Keratinocyte (primary cell): ENCODE data around the gene FGF7. TPM values are rescaled to one million over a fixed set of nuclear protein-coding genes. Genes with fewer than 3 reads are reported as not detected.

Experiments
- DNase-seq: peaks from one replicate; pipeline ENCODE4 v3.0.0-alpha.2; 2011; ENCODE audit warnings: low read depth, missing footprints, low spot score
- FAIRE-seq: peaks from 2 replicates; lab custom pipeline; 2011; peaks lifted over from hg19 to GRCh38; lab: Jason Lieb, UNC
- H2AFZ ChIP-seq: 2 replicates; pipeline ENCODE4 v1.6.0; 2012; ENCODE audit warnings: low read length, control low read depth, inconsistent platforms; ENCODE audit not compliant: control insufficient read depth
- H3K27ac ChIP-seq: 2 replicates; pipeline ENCODE4 v1.5.1; 2011; ENCODE audit warnings: low read length; ENCODE audit not compliant: control insufficient read depth, insufficient read depth
- H3K27me3 ChIP-seq: 3 replicates; pipeline ENCODE4 v1.6.0; 2011; ENCODE audit warnings: low read length; ENCODE audit not compliant: control insufficient read depth, insufficient read depth; ENCODE audit errors: extremely low read depth
- H3K36me3 ChIP-seq, 2 experiments: 2 replicates in 1 of 2; 3 replicates in 1 of 2; pipeline ENCODE4 v1.5.1; 2011; ENCODE audit warnings: low read length in 2 of 2, mild to moderate bottlenecking in 1 of 2; ENCODE audit not compliant: control insufficient read depth in 2 of 2, insufficient read depth in 2 of 2; ENCODE audit errors: extremely low read depth in 1 of 2
- H3K4me1 ChIP-seq: 3 replicates; pipeline ENCODE4 v1.5.1; 2011; ENCODE audit warnings: low read length; ENCODE audit not compliant: control insufficient read depth, insufficient read depth; ENCODE audit errors: extremely low read depth
- H3K4me2 ChIP-seq: 3 replicates; pipeline ENCODE4 v1.6.0; 2011; ENCODE audit warnings: low read depth, low read length; ENCODE audit not compliant: control insufficient read depth, insufficient read depth; ENCODE audit errors: extremely low read depth
- H3K4me3 ChIP-seq, 3 experiments: fragments of 200-600 bp in 1 of 3; sonication (generic) in 1 of 3; 2 replicates in 2 of 3; 3 replicates in 1 of 3; pipeline ENCODE4 v1.5.1; 2011 to 2016; ENCODE audit warnings: low read length in 3 of 3, mild to moderate bottlenecking in 3 of 3, control low read depth in 2 of 3, inconsistent platforms in 1 of 3, low read depth in 1 of 3, mixed read lengths in 1 of 3, mixed run types in 1 of 3, moderate library complexity in 1 of 3; ENCODE audit not compliant: control insufficient read depth in 2 of 3, insufficient read depth in 2 of 3; ENCODE audit errors: extremely low read depth in 1 of 3
- H3K79me2 ChIP-seq: 2 replicates; pipeline ENCODE4 v1.6.0; 2012; ENCODE audit warnings: low read length; ENCODE audit not compliant: control insufficient read depth, insufficient read depth
- H3K9ac ChIP-seq: 3 replicates; pipeline ENCODE4 v1.6.0; 2011; ENCODE audit warnings: low read length; ENCODE audit not compliant: control insufficient read depth, insufficient read depth; ENCODE audit errors: extremely low read depth
- H3K9me1 ChIP-seq: 3 replicates; pipeline ENCODE4 v1.6.0; 2011; ENCODE audit warnings: low read length; ENCODE audit not compliant: control insufficient read depth, insufficient read depth; ENCODE audit errors: extremely low read depth
- H3K9me3 ChIP-seq: 2 replicates; pipeline ENCODE4 v1.5.1; 2012; ENCODE audit warnings: low read depth, low read length; ENCODE audit not compliant: control insufficient read depth
- H4K20me1 ChIP-seq: 3 replicates; pipeline ENCODE4 v1.6.0; 2011; ENCODE audit warnings: low read length; ENCODE audit not compliant: control insufficient read depth, insufficient read depth; ENCODE audit errors: extremely low read depth
- CTCF ChIP-seq, 3 experiments: IDR thresholded peaks in 1 of 3; conservative IDR thresholded peaks in 1 of 3; optimal IDR thresholded peaks in 1 of 3; 2 replicates in 2 of 3; 3 replicates in 1 of 3; pipeline versions ENCODE3 to v1.5.1; 2011; ENCODE audit warnings: low read length in 3 of 3, mild to moderate bottlenecking in 3 of 3, moderate library complexity in 2 of 3, control low read depth in 1 of 3, inconsistent platforms in 1 of 3; ENCODE audit not compliant: insufficient read depth in 2 of 3; ENCODE audit errors: extremely low read depth in 1 of 3
- EZH2 ChIP-seq: IDR thresholded peaks from one replicate; pipeline ENCODE4 v1.6.1; 2012; ENCODE audit warnings: inconsistent platforms, mild to moderate bottlenecking, low read length, moderate library complexity
- dilution Hi-C: fragments of 300-500 bp; cut with MboI; formaldehyde crosslinking; loops from one replicate; pipeline ENCODE4 v1.7.0; 2020; ENCODE audit warnings: low sequenced_read_pairs; ENCODE audit not compliant: extremely low pct_ligation_motif_present
- polyA plus RNA-seq, 5 experiments: library from polyadenylated mRNA; depleted of rRNA in 3 of 5; stranded (reverse) in 3 of 5; stranded (forward) in 1 of 5; unstranded in 1 of 5; fragments of >200 nt; gene quantifications; 1 replicate in 1 of 5; 2 replicates in 3 of 5; 3 replicates in 1 of 5; pipeline versions ENCODE4 v1.2.1 to v1.2.3, GENCODE V29; 2011 to 2012; ENCODE audit warnings: missing spikeins in 2 of 5, low read depth in 1 of 5, low replicate concordance in 1 of 5

FGF7 gene
- polyA plus RNA-seq, 1 donor (not counting 4 experiments of a cell fraction or from before 2014, with no cell fraction given) = not detected

DNA sequence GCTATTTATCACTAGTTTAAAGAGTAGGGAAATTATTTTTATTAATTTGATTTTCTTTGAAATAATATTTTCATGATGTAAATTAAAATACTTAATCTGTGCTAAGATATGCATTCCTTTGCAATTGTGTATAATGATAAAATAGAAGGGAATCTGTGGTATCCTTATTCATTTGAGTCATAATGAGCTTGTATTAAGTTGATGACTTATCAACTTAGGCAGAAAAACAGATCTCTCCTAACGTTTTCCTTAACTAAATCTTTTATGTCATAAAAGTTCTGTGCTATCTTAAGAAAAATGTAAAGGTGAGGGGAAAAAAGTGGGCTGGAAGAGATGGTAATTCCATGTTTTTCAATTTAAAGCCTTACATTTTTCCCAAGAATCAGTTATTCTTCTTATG is 1.9 kb downstream of the FGF7 start:
- no peaks in the 10 kb centered on the region for H3K9me1 ChIP-seq
- H4K20me1 ChIP-seq = no peaks in the 10 kb centered on the region
- no peak overlapping the region for H3K4me2 ChIP-seq
- no peaks in the 10 kb centered on the region for H3K27me3 ChIP-seq
- dilution Hi-C loops = no loop called here
- no peaks in the 10 kb centered on the region for H3K9me3 ChIP-seq
- no peaks in the 10 kb centered on the region for H3K36me3 ChIP-seq
- no peak for FAIRE-seq
- H3K4me3 ChIP-seq = no peak overlapping the region
- H3K4me1 ChIP-seq = no peaks in the 10 kb centered on the region
- no peak overlapping the region for H2AFZ ChIP-seq
- H3K27ac ChIP-seq = no peak overlapping the region
- no peak overlapping the region for H3K9ac ChIP-seq
- no peak for DNase-seq
- no peaks in the 10 kb centered on the region for H3K79me2 ChIP-seq
- no peak for TF ChIP-seq EZH2
- no peak for TF ChIP-seq CTCF (optimal IDR thresholded peaks at IDR 0.05 in 1 of 3, IDR thresholded peaks at IDR 0.05 in 1 of 3, conservative IDR thresholded peaks at IDR 0.05 in 1 of 3; ENCODE audit: extremely low read depth in 1 of 3, insufficient read depth in 2 of 3, low read length in 3 of 3)

DNA sequence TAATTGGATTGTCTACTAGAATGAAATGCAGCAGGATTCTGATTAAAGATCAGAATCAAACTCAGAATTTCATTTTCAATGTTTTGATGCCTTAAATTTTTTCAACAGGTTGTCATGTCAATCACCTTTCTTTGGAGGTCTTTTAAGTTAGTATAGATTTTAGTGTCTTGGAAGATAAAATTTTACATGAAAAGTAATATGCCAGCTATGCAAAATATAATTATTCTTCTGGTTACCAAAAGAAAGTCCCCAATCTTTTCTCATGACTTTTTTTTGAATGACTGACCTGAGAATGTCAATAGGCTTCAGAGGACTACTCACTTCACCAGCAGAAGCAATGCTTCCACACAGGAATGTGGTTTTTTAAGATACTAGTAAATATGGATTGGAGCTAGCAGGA is 4.3 kb downstream of the FGF7 start:
- FAIRE-seq (no peak), DNase-seq (no peak)
- Histone ChIP-seq H3K9me1 (no peaks in the 10 kb centered on the region), H3K4me1 (no peaks in the 10 kb centered on the region), H2AFZ (no peak overlapping the region), H3K27me3 (no peaks in the 10 kb centered on the region), H3K4me2 (no peak overlapping the region), H3K9ac (no peak overlapping the region), H3K79me2 (no peaks in the 10 kb centered on the region), H3K36me3 (no peaks in the 10 kb centered on the region), H3K27ac (no peak overlapping the region), H3K4me3 (no peak overlapping the region), H4K20me1 (no peaks in the 10 kb centered on the region), H3K9me3 (no peaks in the 10 kb centered on the region)
- no peak for TF ChIP-seq EZH2
- no peak for TF ChIP-seq CTCF (optimal IDR thresholded peaks at IDR 0.05 in 1 of 3, IDR thresholded peaks at IDR 0.05 in 1 of 3, conservative IDR thresholded peaks at IDR 0.05 in 1 of 3; ENCODE audit: extremely low read depth in 1 of 3, insufficient read depth in 2 of 3, low read length in 3 of 3)
- dilution Hi-C loops = no loop called here
